Measurements from ENCODE around the gene ZNF148. TPM values are rescaled to one million over a fixed set of nuclear protein-coding genes. Genes with fewer than 3 reads are reported as not detected.
A peak's percentile ranks its signal among the peaks of the same experiment; 100 is the strongest.

Gene ZNF148
- total RNA-seq, 2 experiments from 2014 or later, result 30.3 to 37.7 TPM

- Mint-ChIP-seq H3K4me3 (no peak overlapping the region), H3K27ac (no peak overlapping the region), H3K9me3 (ENCODE audit: low read depth) (peaks cover 3% of the 10 kb centered on the region), H3K36me3 (ENCODE audit: low read depth) (peaks cover 39% of the 10 kb centered on the region), H3K27me3 (no peaks in the 10 kb centered on the region), H3K4me1 (peaks cover 14% of the 10 kb centered on the region)
- CTCF ChIA-PET, result no interaction called here
- no peak for DNase-seq
- intact Hi-C loops (cut with DNase I, micrococcal nuclease), result no loop called here
- no peak for ATAC-seq
- POLR2A ChIA-PET, result no interaction called here
Measured at GRCh38 chr3:125326957-125327356, 48.2 kb downstream of the ZNF148 start.

GRCh38 chr3:125325746-125326145 lies 49.4 kb downstream of the ZNF148 start:
- ATAC-seq (no peak), DNase-seq (no peak)
- ChIA-PET CTCF (interaction anchor here (0.6 kb wide), 1 partner anchor 93 kb away, joined by 3 read pairs; no protein-coding TSS in a partner anchor), POLR2A (no interaction called here)
- H3K9me3 Mint-ChIP-seq (ENCODE audit: low read depth), result peaks cover 3% of the 10 kb centered on the region
- no peak overlapping the region for H3K4me3 Mint-ChIP-seq
- no peak overlapping the region for H3K27ac Mint-ChIP-seq
- intact Hi-C loops (cut with DNase I, micrococcal nuclease), result no loop called here
- no peaks in the 10 kb centered on the region for H3K27me3 Mint-ChIP-seq
- peaks cover 6% of the 10 kb centered on the region for H3K4me1 Mint-ChIP-seq
- peaks cover 37% of the 10 kb centered on the region for H3K36me3 Mint-ChIP-seq (ENCODE audit: low read depth)

GRCh38 chr3:125324341-125324740 lies 50.8 kb downstream of the ZNF148 start:
- ChIA-PET CTCF (no interaction called here), POLR2A (no interaction called here)
- Mint-ChIP-seq H3K4me1 (peaks cover 9% of the 10 kb centered on the region), H3K36me3 (ENCODE audit: low read depth) (peaks cover 30% of the 10 kb centered on the region), H3K27me3 (no peaks in the 10 kb centered on the region), H3K27ac (no peak overlapping the region), H3K4me3 (no peak overlapping the region), H3K9me3 (ENCODE audit: low read depth) (peaks cover 3% of the 10 kb centered on the region)
- ATAC-seq (no peak), DNase-seq (no peak)
- intact Hi-C loops (cut with DNase I, micrococcal nuclease), result no loop called here

GRCh38 chr3:125322917-125323316 lies 52.2 kb downstream of the ZNF148 start:
- no peak overlapping the region for H3K27ac Mint-ChIP-seq
- H3K36me3 Mint-ChIP-seq (ENCODE audit: low read depth), result peaks cover 31% of the 10 kb centered on the region
- intact Hi-C loops (cut with DNase I, micrococcal nuclease), result no loop called here
- no peak overlapping the region for H3K4me3 Mint-ChIP-seq
- peaks cover 3% of the 10 kb centered on the region for H3K9me3 Mint-ChIP-seq (ENCODE audit: low read depth)
- CTCF ChIA-PET, result no interaction called here
- peaks cover 13% of the 10 kb centered on the region for H3K4me1 Mint-ChIP-seq
- POLR2A ChIA-PET, result no interaction called here
- no peak for DNase-seq
- no peaks in the 10 kb centered on the region for H3K27me3 Mint-ChIP-seq
- no peak for ATAC-seq

- ChIA-PET CTCF (no interaction called here), POLR2A (no interaction called here)
- H3K27me3 Mint-ChIP-seq, result no peaks in the 10 kb centered on the region
- DNase-seq (no peak), ATAC-seq (no peak)
- H3K4me1 Mint-ChIP-seq, result peaks cover 13% of the 10 kb centered on the region
- peaks cover 3% of the 10 kb centered on the region for H3K9me3 Mint-ChIP-seq (ENCODE audit: low read depth)
- H3K27ac Mint-ChIP-seq, result no peak overlapping the region
- H3K36me3 Mint-ChIP-seq (ENCODE audit: low read depth), result peaks cover 28% of the 10 kb centered on the region
- intact Hi-C loops (cut with DNase I, micrococcal nuclease), result no loop called here
- H3K4me3 Mint-ChIP-seq, result no peak overlapping the region
Measured at GRCh38 chr3:125322166-125322565, 53.0 kb downstream of the ZNF148 start.

- Mint-ChIP-seq H3K4me1 (peaks cover 21% of the 10 kb centered on the region), H3K9me3 (ENCODE audit: low read depth) (peaks cover 3% of the 10 kb centered on the region), H3K4me3 (no peak overlapping the region), H3K27ac (no peak overlapping the region), H3K36me3 (ENCODE audit: low read depth) (peaks cover 26% of the 10 kb centered on the region), H3K27me3 (no peaks in the 10 kb centered on the region)
- ChIA-PET POLR2A (no interaction called here), CTCF (no interaction called here)
- intact Hi-C loops (cut with DNase I, micrococcal nuclease), result loop anchor here in 1 of 2 experiments (2.0 kb wide), 1 partner anchor 37 kb away; no protein-coding TSS in a partner anchor
- no peak for DNase-seq
- no peak for ATAC-seq
Measured at GRCh38 chr3:125319765-125320164, 55.4 kb downstream of the ZNF148 start.

- POLR2A ChIA-PET, result no interaction called here
- intact Hi-C loops (cut with DNase I, micrococcal nuclease), result no loop called here
- peaks cover 22% of the 10 kb centered on the region for H3K36me3 Mint-ChIP-seq (ENCODE audit: low read depth)
Measured at GRCh38 chr3:125318871-125319270, 56.3 kb downstream of the ZNF148 start.

GRCh38 chr3:125318167-125318865 lies 56.8 kb downstream of the ZNF148 start:
- no peak overlapping the region for H3K4me3 Mint-ChIP-seq
- peaks cover 23% of the 10 kb centered on the region for H3K36me3 Mint-ChIP-seq (ENCODE audit: low read depth)
- DNase-seq (no peak), ATAC-seq (no peak)
- POLR2A ChIA-PET, result no interaction called here
- H3K27ac Mint-ChIP-seq, result peak overlapping the region; percentile 51
- peaks cover 25% of the 10 kb centered on the region for H3K4me1 Mint-ChIP-seq
- CTCF ChIA-PET, result interaction anchor here (0.7 to 1.1 kb wide), 2 partner anchors 8 to 26 kb away, joined by 3 read pairs; no protein-coding TSS in a partner anchor
- H3K27me3 Mint-ChIP-seq, result no peaks in the 10 kb centered on the region
- H3K9me3 Mint-ChIP-seq (ENCODE audit: low read depth), result peaks cover 3% of the 10 kb centered on the region
- intact Hi-C loops (cut with DNase I, micrococcal nuclease), result no loop called here

More at GRCh38 chr3:125318871-125319270, 56.3 kb downstream of the ZNF148 start:
- Mint-ChIP-seq H3K4me3 (no peak overlapping the region), H3K27ac (no peak overlapping the region), H3K9me3 (ENCODE audit: low read depth) (peaks cover 3% of the 10 kb centered on the region), H3K27me3 (no peaks in the 10 kb centered on the region), H3K4me1 (peaks cover 23% of the 10 kb centered on the region)
- ATAC-seq, result no peak
- CTCF ChIA-PET, result interaction anchor here (1.1 kb wide), 1 partner anchor 9 kb away, joined by 3 read pairs; no protein-coding TSS in a partner anchor
- no peak for DNase-seq

GRCh38 chr3:125317761-125318160 lies 57.4 kb downstream of the ZNF148 start:
- H3K9me3 Mint-ChIP-seq (ENCODE audit: low read depth), result peaks cover 3% of the 10 kb centered on the region
- H3K4me1 Mint-ChIP-seq, result peaks cover 27% of the 10 kb centered on the region
- peak overlapping the region; percentile 51 for H3K27ac Mint-ChIP-seq
- ATAC-seq (no peak), DNase-seq (no peak)
- peaks cover 26% of the 10 kb centered on the region for H3K36me3 Mint-ChIP-seq (ENCODE audit: low read depth)
- H3K4me3 Mint-ChIP-seq, result no peak overlapping the region
- CTCF ChIA-PET, result interaction anchor here (0.6 to 0.7 kb wide), 2 partner anchors 26 to 51 kb away, joined by 3 read pairs; no protein-coding TSS in a partner anchor
- H3K27me3 Mint-ChIP-seq, result no peaks in the 10 kb centered on the region
- POLR2A ChIA-PET, result no interaction called here
- intact Hi-C loops (cut with DNase I, micrococcal nuclease), result no loop called here

- peaks cover 30% of the 10 kb centered on the region for H3K36me3 Mint-ChIP-seq (ENCODE audit: low read depth)
- ATAC-seq (no peak), DNase-seq (no peak)
- H3K4me1 Mint-ChIP-seq, result peaks cover 36% of the 10 kb centered on the region
- CTCF ChIA-PET, result no interaction called here
- intact Hi-C loops (cut with DNase I, micrococcal nuclease), result no loop called here
- H3K4me3 Mint-ChIP-seq, result no peak overlapping the region
- H3K27me3 Mint-ChIP-seq, result no peaks in the 10 kb centered on the region
- H3K27ac Mint-ChIP-seq, result peak overlapping the region; percentile 10
- POLR2A ChIA-PET, result no interaction called here
- H3K9me3 Mint-ChIP-seq (ENCODE audit: low read depth), result peaks cover 3% of the 10 kb centered on the region
Measured at GRCh38 chr3:125316949-125317348, 58.2 kb downstream of the ZNF148 start.

GRCh38 chr3:125316246-125316645 lies 58.9 kb downstream of the ZNF148 start:
- H3K9me3 Mint-ChIP-seq (ENCODE audit: low read depth), result peaks cover 3% of the 10 kb centered on the region
- intact Hi-C loops (cut with DNase I, micrococcal nuclease), result no loop called here
- H3K36me3 Mint-ChIP-seq (ENCODE audit: low read depth), result peaks cover 35% of the 10 kb centered on the region

GRCh38 chr3:125313060-125313635 lies 62.0 kb downstream of the ZNF148 start:
- H3K27me3 Mint-ChIP-seq, result no peaks in the 10 kb centered on the region
- H3K36me3 Mint-ChIP-seq (ENCODE audit: low read depth), result peaks cover 49% of the 10 kb centered on the region
- H3K4me1 Mint-ChIP-seq, result peaks cover 54% of the 10 kb centered on the region
- DNase-seq (no peak), ATAC-seq (peak; percentile 77)
- peak overlapping the region; percentile 25 for H3K27ac Mint-ChIP-seq
- ChIA-PET POLR2A (no interaction called here), CTCF (interaction anchor here (0.5 kb wide), 1 partner anchor 1717 kb away, joined by 4 read pairs; no protein-coding TSS in a partner anchor)
- intact Hi-C loops (cut with DNase I, micrococcal nuclease), result loop anchor here in 1 of 2 experiments (5.0 kb wide), 1 partner anchor 44 kb away; no protein-coding TSS in a partner anchor
- H3K4me3 Mint-ChIP-seq, result no peak overlapping the region
- H3K9me3 Mint-ChIP-seq (ENCODE audit: low read depth), result peaks cover 3% of the 10 kb centered on the region

More at GRCh38 chr3:125316246-125316645, 58.9 kb downstream of the ZNF148 start:
- DNase-seq (no peak), ATAC-seq (no peak)
- ChIA-PET CTCF (interaction anchor here (0.6 kb wide), 1 partner anchor 247 kb away, joined by 3 read pairs; no protein-coding TSS in a partner anchor), POLR2A (interaction anchor here (0.6 kb wide), 1 partner anchor 354 kb away, joined by 9 read pairs; no protein-coding TSS in a partner anchor)
- Mint-ChIP-seq H3K4me1 (peaks cover 43% of the 10 kb centered on the region), H3K4me3 (no peak overlapping the region), H3K27me3 (no peaks in the 10 kb centered on the region), H3K27ac (no peak overlapping the region)
